GM12801 (cell line): ENCODE measurements around the gene GCDH.

Source experiments
- TF ChIP-seq, protein P1 (sequence below): IDR thresholded peaks from one replicate; pipeline ENCODE4 v1.5.1; 2011; ENCODE audit warnings: control low read depth; ENCODE audit not compliant: insufficient read length; ENCODE audit errors: extremely low read depth

GCDH gene

DNA sequence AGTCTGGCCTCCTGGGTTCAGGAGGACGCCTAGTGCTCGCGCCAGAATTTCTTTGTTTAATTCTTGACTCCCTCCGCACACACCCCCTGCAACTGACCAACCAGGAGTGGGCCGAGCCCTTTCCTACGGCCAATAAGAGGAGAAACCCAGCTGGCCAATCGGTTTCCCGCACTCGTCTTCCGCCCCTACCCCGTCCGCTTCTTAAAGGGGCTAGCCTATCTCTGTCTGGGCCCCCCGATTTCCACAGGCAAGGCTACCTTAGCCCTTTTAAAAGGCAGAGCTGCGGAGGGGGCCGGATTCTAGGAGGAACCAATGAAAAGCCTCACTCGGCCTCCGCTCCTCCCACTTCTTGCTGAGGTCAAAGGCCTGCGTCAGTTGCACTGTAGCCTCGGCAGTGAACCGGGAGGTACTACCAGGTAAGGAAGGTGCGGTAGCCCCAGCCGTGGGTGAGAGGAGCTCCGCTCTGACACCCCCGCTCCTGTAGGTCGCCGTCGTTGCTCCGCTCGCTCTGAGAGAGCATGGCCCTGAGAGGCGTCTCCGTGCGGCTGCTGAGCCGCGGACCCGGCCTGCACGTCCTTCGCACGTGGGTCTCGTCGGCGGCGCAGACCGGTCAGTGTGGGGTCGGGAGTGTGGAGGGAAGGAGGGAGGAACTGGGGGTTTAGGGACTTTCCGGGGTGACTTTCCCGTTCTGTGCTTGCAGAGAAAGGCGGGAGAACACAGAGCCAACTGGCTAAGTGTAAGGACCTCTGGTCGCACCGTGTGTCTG lies at the start of gene GCDH:
Gene GCDH (plus strand): TSS at position 374 of the 766 bp plus-strand sequence. CDS start 145 bp downstream, at position 519.
- TF ChIP-seq, protein P1, sequence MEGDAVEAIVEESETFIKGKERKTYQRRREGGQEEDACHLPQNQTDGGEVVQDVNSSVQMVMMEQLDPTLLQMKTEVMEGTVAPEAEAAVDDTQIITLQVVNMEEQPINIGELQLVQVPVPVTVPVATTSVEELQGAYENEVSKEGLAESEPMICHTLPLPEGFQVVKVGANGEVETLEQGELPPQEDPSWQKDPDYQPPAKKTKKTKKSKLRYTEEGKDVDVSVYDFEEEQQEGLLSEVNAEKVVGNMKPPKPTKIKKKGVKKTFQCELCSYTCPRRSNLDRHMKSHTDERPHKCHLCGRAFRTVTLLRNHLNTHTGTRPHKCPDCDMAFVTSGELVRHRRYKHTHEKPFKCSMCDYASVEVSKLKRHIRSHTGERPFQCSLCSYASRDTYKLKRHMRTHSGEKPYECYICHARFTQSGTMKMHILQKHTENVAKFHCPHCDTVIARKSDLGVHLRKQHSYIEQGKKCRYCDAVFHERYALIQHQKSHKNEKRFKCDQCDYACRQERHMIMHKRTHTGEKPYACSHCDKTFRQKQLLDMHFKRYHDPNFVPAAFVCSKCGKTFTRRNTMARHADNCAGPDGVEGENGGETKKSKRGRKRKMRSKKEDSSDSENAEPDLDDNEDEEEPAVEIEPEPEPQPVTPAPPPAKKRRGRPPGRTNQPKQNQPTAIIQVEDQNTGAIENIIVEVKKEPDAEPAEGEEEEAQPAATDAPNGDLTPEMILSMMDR = no peak

DNA sequence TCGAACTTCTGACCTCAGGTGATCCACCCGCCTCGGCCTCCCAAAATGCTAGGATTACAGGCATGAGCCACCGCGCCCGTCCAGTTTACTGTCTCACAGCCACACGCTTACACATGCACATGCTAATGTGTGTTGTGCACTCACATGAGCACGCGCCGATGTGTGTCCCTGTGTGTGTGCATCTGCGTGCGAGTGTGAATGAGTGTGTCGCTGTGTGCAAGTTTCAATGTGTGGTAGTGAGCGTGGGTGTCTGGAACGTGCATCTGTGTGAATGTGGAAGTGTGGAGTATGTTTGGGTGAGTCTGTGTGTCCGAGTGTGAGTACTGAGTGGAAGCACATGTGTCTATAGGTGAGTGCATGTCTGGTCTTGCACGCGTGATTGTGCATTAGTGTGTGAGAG lies 48.4 kb upstream of the GCDH start:
- TF ChIP-seq, protein P1 = no peak

DNA sequence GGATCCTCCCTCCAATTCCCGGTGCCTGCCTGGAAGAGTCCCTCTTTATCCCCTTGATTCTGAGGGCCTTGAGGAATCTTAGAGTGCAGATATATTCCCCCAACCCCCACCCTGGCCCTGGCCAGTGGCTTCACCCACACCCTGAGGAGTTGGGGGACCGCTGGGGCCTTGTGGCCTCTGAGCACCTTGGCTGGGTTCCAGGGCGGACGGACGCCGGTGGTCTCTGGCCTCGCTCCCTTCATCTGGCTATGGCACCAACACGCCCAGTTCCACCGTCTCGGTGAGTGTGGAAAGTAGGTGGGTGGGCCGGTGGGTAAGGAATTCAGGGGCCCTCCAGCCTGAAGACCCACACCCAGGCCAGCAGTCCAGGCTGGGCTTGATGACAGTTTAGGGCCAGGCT lies 47.6 kb upstream of the GCDH start:
- TF ChIP-seq, protein P1 = no peak

DNA sequence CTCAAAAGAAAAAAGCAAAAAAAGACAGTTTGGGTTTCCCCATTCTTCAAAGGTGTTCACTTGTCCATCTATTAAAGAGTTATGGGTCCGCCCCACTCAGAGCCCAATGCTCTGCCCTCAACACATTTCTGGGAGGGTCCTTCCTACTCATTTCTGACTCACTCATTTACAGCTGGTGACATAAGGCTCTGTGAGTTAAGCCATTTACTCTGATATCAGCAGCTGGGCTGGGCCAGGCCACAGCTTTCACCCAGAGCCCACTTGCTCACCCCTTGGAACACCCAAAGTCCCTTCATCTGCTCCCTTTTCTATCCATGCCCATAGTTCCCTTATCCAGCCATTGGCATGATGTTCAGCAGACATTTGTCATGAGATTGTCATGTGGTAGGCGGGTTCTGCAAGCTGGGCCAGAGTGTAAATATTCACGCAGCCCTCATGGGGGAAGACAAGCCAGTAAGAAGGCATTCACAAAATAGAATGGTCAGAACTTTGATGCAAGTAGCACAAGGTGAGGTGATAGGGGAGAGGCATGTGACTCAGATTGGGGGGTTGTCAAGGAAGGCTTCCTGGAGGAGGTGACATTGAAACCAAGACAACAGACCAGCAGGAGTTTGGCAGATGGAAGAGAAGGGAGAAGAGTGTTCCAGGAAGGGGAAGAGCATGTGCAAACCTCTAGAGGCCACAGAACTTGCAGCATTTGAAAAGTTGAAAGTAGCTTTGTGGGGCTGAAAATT lies 46.8 kb upstream of the GCDH start:
- TF ChIP-seq, protein P1 = no peak

DNA sequence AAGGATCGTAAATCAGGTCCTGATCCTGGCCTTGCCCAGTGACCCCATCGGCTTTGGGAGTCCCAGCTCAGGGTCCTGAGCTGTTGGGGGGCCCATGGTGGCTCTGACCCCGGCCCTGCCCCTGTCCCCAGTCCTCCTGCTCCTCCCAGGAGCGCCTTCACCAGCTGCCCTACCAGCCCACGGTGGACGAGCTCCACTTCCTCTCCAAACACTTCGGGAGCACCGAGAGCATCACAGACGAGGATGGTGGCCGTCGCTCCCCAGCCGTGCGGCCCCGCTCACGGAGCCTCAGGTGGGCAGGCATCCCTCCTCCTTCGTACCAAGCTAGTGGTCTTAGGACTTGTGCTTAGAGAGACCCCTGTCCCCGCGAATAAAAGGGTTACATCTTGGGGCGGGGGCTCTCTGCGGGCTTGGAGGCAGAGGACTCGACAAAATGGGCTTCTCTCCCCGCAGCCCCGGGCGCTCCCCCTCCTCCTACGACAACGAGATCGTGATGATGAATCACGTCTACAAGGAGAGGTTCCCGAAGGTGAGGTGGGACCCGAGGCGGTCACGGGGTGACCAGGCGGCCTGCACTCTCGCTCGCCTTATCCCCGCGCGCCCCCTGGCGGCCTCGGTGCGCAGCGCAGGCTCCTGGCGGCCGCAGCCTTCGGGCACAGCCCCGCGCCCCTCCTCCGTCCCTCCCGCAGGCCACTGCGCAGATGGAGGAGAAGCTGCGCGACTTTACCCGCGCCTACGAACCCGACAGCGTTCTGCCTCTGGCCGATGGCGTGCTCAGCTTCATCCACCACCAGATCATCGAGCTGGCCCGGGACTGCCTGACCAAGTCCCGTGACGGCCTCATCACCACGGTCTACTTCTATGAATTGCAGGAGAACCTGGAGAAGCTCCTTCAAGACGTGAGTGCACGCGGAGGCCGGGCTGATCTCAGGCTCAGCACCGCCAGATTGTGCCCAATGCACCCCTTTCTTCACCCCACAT lies 43.5 kb upstream of the GCDH start:
- TF ChIP-seq, protein P1 = peak; percentile 55

DNA sequence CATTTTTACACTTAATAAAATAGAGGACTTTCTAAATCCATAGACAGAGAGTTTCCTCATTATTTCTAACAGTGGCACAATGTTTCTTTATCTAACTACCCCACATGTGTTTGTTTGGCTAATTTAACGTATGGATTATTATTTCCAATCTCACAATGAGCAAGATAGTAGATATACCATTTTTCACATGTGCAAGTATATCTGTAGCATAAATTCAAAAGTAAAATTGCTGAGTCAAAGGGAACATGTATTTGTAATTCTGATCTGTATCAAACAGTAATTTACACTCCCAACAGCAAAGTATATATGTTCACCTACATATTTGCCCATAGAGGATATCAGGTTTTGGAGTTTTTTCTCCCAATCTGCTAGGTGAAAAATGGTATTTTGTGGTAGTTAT lies 34.3 kb upstream of the GCDH start:
- TF ChIP-seq, protein P1 = no peak
